ENCODE results near the gene CLEC4M.
"Not testable (repeated sequence)": the region's sequence is repeated elsewhere in the genome, so short reads cannot be mapped to it uniquely, and the experiment has no call there.

Gene CLEC4M

GRCh38 chr19:7801020-7801570 lies 38.1 kb downstream of the CLEC4M start:
- DNase-seq (ENCODE audit: low read depth in 2 of 2, low spot score in 1 of 2) = no peak

GRCh38 chr19:7806234-7806633 lies 43.2 kb downstream of the CLEC4M start:
- no peak for DNase-seq (ENCODE audit: low read depth in 2 of 2, low spot score in 1 of 2)

GRCh38 chr19:7806876-7807275 lies 43.8 kb downstream of the CLEC4M start:
- no peak for DNase-seq (ENCODE audit: low read depth in 2 of 2, low spot score in 1 of 2)

- DNase-seq (ENCODE audit: low read depth in 2 of 2, low spot score in 1 of 2) = no peak
Measured at GRCh38 chr19:7808108-7808507, 45.1 kb downstream of the CLEC4M start.

GRCh38 chr19:7811989-7812388 lies 48.9 kb downstream of the CLEC4M start:
- no peak for DNase-seq (ENCODE audit: low read depth in 2 of 2, low spot score in 1 of 2)

- DNase-seq (ENCODE audit: low read depth in 2 of 2, low spot score in 1 of 2) = no peak
Measured at GRCh38 chr19:7815325-7815724, 52.3 kb downstream of the CLEC4M start.

GRCh38 chr19:7816040-7816439 lies 53.0 kb downstream of the CLEC4M start:
- DNase-seq (ENCODE audit: low read depth in 2 of 2, low spot score in 1 of 2) = not testable (repeated sequence)

GRCh38 chr19:7817801-7818200 lies 54.8 kb downstream of the CLEC4M start:
- no peak for DNase-seq (ENCODE audit: low read depth in 2 of 2, low spot score in 1 of 2)

GRCh38 chr19:7818806-7819205 lies 55.8 kb downstream of the CLEC4M start:
- no peak for DNase-seq (ENCODE audit: low read depth in 2 of 2, low spot score in 1 of 2)
